ENCODE measurements around the gene BAIAP2L1. TPM values are rescaled to one million over a fixed set of nuclear protein-coding genes. Genes with fewer than 3 reads are reported as not detected.

BAIAP2L1 gene
- total and polyA plus RNA-seq, 2 of the 8 experiments (the other 6 are each of a cell fraction or from before 2014, with no cell fraction given) = 19.2 to 42.9 TPM

GRCh38 chr7:98366562-98366938 lies 34.3 kb downstream of the BAIAP2L1 start (continued):
- TF ChIP-seq TAF7 (optimal IDR thresholded peaks at IDR 0.05; ENCODE audit: borderline replicate concordance, low read depth, low read length) = no peak
